ENCODE results near the gene KHDRBS1. TPM values are rescaled to one million over a fixed set of nuclear protein-coding genes. Genes with fewer than 3 reads are reported as not detected.
"Not testable (repeated sequence)": the region's sequence is repeated elsewhere in the genome, so short reads cannot be mapped to it uniquely, and the experiment has no call there.

KHDRBS1 gene
- total RNA-seq, 1 donor from 2014 or later = 154 TPM

GRCh38 chr1:32060914-32061313 lies 47.2 kb downstream of the KHDRBS1 start:
- intact Hi-C loops (cut with micrococcal nuclease) = loop anchor here (5.0 kb wide), 2 partner anchors 351 to 399 kb away; no protein-coding TSS in a partner anchor

GRCh38 chr1:32062867-32063230 lies 49.2 kb downstream of the KHDRBS1 start:
- intact Hi-C loops (cut with micrococcal nuclease) = loop anchor here (1.0 to 5.0 kb wide), 5 partner anchors 9 to 401 kb away; partner anchors contain the start of gene TMEM39B

- intact Hi-C loops (cut with micrococcal nuclease) = loop anchor here (1.0 to 5.0 kb wide), 5 partner anchors 9 to 401 kb away; partner anchors contain the start of gene TMEM39B
These were observed 49.6 kb downstream of the KHDRBS1 start for GRCh38 chr1:32063261-32063681.

- intact Hi-C loops (cut with micrococcal nuclease) = not testable (repeated sequence)
These were observed 52.2 kb downstream of the KHDRBS1 start for GRCh38 chr1:32065613-32066488.

GRCh38 chr1:32066489-32066873 lies 52.8 kb downstream of the KHDRBS1 start:
- intact Hi-C loops (cut with micrococcal nuclease) = no loop called here

GRCh38 chr1:32068957-32069588 lies 55.4 kb downstream of the KHDRBS1 start:
- intact Hi-C loops (cut with micrococcal nuclease) = no loop called here

- intact Hi-C loops (cut with micrococcal nuclease) = loop anchor here (1.0 to 10.0 kb wide), 13 partner anchors 9 to 1007 kb away; partner anchors contain the start of genes ADGRB2, HDAC1, IQCC and KPNA6
These were observed 58.3 kb downstream of the KHDRBS1 start for GRCh38 chr1:32071758-32072621.

GRCh38 chr1:32072622-32073298 lies 59.1 kb downstream of the KHDRBS1 start, which contains the start of gene TMEM39B:
Gene TMEM39B, plus strand, starts transcription at chr1:32072939. Its CDS starts 109 bp downstream, at chr1:32073048.
- intact Hi-C loops (cut with micrococcal nuclease) = loop anchor here (1.0 to 10.0 kb wide), 21 partner anchors 9 to 1008 kb away; partner anchors contain the start of genes ADGRB2, BSDC1, CCDC28B and EIF3I

- intact Hi-C loops (cut with micrococcal nuclease) = loop anchor here (1.0 to 10.0 kb wide), 14 partner anchors 60 to 1009 kb away; partner anchors contain the start of genes ADGRB2, BSDC1, CCDC28B and EIF3I
These were observed 59.9 kb downstream of the KHDRBS1 start for GRCh38 chr1:32073299-32074229.

- intact Hi-C loops (cut with micrococcal nuclease) = loop anchor here (5.0 to 10.0 kb wide), 2 partner anchors 677 to 920 kb away; no protein-coding TSS in a partner anchor
These were observed 61.2 kb downstream of the KHDRBS1 start for GRCh38 chr1:32074841-32075240.

GRCh38 chr1:32077451-32077850 lies 63.8 kb downstream of the KHDRBS1 start:
- intact Hi-C loops (cut with micrococcal nuclease) = loop anchor here (10.0 kb wide), 1 partner anchor 923 kb away; no protein-coding TSS in a partner anchor

- intact Hi-C loops (cut with micrococcal nuclease) = no loop called here
These were observed 68.4 kb downstream of the KHDRBS1 start for GRCh38 chr1:32082022-32082421.

GRCh38 chr1:32086381-32086780 lies 72.7 kb downstream of the KHDRBS1 start:
- intact Hi-C loops (cut with micrococcal nuclease) = not testable (repeated sequence)

- intact Hi-C loops (cut with micrococcal nuclease) = no loop called here
These were observed 77.5 kb downstream of the KHDRBS1 start for GRCh38 chr1:32091176-32091575.

- intact Hi-C loops (cut with micrococcal nuclease) = no loop called here
These were observed 77.9 kb downstream of the KHDRBS1 start for GRCh38 chr1:32091591-32091990.
